Activated CD8-positive, alpha-beta memory T cell treated with anti-CD3 and anti-CD28 coated beads, Interleukin-2, amount 50 U/mL, for 4 hours (primary cell): ENCODE results near the gene PTPN9.
A peak's percentile ranks its signal among the peaks of the same experiment; 100 is the strongest.
"Not testable (repeated sequence)": the region's sequence is repeated elsewhere in the genome, so short reads cannot be mapped to it uniquely, and the experiment has no call there.

ENCODE experiments used
- DNase-seq: peaks from one replicate; pipeline ENCODE4 v3.0.0-alpha.2; 2020

PTPN9 gene

DNA sequence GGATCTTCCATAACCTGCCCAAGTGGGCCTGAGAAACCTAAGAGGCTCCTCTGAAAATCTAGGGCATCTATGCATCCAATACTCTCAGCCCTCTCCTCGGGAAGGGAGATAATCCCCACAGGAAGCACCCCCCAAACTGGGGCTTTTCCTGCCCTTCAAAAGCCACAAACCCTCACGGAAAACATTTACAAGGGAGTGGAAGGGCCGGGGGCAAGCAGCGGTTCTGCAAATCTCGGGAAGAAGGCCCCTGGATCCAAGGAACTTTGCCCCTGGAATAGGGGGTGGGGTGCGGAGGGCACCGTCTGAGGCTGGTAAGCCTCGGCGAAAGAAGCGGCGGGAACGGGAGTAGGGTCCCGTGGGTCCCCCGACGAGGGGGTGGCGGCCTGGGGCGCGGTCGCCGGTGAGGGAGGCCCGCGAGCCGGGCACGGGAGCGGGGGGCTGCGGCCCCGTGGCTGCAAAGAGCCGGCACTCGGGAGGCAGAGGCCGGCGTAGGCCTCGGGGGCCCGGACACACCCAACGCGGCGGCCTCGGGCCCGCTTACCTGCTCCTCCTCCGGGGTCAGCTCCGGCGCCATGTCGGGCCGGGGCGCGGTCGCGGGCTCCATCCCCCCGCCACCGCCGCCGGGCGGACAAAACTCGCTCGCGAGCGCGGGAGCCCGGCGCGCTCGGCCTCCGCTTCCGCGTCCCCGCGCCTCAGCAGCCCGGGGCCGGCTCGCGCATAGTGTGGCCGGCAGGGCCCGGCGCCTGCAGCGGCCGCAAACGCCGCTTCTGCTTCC is 755 bp downstream of the PTPN9 start:
- DNase-seq = peak; percentile 28

DNA sequence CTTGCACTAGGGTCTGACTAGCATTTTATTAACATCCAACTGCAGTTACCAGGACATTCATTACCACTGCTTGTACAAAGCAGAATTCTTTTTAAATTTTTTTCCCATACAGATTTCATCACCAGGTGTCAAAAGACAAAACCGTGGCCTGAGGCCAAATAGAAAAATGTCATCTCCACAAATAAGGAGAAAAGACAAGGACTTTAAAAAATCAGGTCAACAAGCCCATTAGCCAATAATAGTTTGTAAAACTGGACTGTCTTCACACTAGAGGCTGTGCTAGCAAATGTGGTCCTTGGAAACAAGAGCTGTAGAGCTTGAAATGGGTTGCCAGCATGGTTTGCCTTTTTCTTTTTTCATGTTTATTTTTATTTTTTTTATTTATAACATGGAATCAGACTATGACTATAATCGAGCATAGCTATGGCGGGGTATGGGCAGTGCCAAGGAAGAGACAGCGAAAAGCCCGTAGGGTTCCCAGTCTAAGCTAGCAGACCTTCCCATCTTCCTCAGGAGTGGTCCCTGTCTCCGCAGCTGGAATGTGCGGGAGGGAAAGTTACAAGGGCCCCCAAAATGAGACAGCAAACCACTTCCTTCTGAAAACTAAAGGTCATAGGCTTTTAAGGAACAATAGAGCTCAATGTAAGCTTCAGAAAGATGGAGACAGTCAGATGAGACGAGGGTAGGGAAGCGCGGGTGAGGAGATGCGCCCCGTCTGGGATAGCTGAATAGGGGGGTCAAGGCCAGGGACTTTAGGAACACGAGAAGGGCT is 1.5 kb downstream of the PTPN9 start:
- DNase-seq = no peak

DNA sequence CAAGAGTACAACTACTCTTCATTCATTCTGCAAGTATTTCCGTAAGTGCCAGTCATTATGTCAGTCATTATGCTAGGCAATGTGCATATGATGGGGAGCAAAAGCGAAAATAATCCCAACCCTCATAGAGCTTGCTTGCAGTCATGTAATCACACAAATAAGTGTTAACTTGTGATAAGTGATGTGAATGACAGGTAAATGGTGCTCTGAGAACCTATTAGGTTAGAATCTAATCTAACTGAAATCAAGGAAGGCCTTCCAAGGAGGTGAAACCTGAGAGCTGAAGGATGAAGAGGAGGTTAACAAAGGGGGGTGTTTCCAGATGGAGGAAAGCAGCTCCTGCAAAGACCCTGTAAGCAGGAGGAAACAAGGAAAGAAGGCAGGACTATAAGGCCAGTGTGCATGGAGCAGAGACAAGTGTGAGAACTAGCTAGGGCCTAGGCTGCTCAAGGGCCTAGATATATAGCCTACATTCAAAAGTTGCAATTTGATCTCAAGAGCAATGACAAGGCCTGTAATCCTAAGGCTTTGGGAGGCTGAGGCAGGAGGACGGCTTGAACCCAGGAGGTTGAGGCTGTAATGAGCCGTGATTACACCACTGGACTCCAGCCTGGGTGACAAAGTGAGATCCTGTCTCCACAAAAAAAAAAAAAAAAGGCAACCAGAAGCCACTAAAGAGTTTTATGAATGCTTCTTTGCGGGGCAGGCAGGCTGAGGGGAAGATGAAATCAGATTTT is 5.3 kb downstream of the PTPN9 start:
- no peak for DNase-seq

DNA sequence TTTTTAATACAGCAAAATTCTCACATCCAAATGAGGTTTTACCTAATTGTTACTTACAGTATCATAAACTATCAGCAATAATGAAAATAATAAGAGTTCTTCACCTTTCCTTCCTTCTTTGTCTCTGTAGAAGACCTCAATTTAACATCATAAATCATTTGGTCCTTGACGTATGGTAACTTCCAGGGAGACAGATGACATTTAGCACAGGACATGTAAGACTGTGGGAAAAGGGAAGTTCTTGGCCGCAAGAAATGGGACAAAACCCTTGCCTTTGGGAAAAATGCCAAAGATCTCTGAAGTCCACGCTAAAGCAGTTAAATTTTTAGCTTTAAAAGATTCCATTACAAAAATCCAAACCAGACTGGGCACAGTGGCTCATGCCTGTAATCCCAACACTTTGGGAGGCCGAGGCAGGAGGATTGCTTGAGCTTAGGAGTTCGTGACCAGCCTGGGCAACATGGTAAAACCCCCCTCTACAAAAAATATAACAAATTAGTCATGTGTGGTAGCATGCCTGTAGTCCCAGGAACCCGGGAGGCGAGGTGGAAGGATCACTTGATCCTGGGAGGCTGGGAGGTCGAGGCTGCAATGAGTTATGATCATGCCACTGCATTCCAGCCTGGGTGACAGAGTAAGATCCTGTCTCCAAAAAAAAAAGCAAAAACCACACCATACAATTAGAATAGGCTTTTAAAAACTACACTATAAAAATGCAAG is 8.8 kb downstream of the PTPN9 start:
- no peak for DNase-seq

DNA sequence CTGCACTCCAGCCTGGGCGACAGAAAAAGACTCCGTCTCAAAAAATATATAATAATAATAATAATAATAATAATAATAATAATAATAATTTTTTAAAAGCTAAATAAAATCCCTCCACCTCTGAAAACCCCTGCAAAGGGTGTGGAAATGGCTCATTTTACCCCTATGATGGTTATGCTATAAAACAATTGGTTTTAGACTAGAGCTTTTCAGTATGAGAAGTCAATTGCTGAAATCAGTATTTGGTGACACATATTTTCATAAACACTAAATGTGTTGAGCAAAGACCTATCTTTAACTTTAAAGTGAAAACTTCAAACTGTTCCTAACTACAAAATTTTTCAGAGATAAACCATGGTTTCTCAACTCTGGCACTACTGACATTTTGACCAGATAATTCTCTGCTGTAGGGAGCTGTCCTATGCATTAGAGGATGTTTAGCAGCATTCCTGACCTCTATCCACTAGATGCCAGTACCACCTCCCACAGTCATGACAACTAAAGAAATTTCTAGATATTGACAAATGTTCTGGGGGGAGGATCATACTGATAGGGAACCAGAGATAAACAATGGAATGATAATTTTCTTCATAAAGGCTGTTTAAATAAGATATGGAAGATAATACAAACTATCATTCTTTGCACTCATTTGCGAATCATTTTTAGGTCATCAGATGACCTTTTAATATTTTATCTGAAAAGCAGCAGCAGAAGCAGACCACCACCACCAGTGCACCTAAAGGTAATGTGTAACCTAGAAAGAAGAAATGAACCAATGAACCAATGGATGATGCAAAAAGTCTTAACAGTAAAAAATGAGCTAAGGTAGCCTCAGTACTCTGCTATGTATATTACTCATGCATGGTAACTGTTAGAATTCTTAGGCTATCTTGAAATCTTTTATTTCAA is 13.8 kb downstream of the PTPN9 start:
- DNase-seq = no peak

DNA sequence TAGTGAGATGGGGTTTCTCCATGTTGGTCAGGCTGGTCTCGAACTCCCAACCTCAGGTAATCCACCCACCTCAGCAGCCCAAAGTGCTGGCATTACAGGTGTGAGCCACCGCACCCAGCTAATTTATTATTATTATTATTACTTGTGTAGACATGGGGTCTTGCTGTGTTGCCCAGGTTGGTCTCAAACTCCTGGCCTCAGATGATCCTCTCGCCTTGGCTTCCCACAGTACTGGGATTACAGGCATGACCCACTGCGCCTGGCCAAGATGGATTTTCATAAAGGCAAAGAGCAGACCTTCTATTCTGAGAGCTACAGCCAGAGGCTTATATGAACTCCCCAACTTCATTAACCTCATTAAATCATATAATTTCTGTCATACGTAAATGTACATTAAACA is 17.2 kb downstream of the PTPN9 start:
- no peak for DNase-seq

DNA sequence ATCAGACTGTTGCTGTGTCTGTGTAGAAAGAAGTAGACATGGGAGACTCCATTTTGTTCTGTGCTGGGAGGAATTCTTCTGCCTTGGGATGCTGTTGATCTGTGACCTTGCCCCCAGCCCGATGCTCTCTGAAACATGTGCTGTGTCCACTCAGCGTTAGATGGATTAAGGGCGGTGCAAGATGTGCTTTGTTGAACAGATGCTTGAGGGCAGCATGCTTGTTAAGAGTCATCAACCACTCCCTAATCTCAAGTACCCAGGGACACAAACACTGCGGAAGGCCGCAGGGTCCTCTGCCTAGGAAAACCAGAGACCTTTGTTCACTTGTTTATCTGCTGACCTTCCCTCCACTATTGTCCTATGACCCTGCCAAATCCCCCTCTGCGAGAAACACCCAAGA is 19.8 kb downstream of the PTPN9 start:
- DNase-seq = not testable (repeated sequence)

DNA sequence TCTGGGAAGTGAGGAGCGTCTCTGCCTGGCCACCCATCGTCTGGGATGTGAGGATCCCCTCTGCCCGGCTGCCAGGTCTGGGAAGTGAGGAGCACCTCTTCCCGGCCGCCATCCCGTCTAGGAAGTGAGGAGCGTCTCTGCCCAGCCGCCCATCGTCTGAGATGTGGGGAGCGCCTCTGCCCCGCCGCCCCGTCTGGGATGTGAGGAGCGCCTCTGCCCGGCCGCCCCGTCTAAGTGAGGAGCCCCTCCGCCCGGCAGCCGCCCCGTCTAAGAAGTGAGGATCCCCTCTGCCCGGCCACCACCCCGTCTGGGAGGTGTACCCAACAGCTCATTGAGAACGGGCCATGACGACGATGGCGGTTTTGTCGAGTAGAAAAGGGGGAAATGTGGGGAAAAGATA is 20.2 kb downstream of the PTPN9 start:
- not testable (repeated sequence) for DNase-seq

DNA sequence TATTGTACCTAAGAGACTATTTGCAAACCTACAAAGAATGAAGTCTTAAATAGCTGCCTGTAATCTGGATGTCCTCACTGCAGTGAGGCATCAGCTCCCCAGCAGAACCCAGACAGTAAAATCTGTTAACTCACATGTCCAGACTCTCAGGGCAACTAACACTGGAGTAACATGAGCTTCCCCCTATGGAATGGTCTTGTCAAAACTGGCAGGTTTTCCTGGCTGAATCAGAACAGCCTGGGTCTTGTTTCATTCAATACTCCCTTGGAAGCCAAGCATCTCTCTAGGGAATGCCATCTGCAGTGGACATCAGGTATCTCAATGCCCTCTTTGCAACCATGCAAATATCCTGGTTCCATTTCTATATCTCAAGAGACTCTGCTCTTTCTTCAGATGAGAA is 24.4 kb downstream of the PTPN9 start:
- DNase-seq = no peak

DNA sequence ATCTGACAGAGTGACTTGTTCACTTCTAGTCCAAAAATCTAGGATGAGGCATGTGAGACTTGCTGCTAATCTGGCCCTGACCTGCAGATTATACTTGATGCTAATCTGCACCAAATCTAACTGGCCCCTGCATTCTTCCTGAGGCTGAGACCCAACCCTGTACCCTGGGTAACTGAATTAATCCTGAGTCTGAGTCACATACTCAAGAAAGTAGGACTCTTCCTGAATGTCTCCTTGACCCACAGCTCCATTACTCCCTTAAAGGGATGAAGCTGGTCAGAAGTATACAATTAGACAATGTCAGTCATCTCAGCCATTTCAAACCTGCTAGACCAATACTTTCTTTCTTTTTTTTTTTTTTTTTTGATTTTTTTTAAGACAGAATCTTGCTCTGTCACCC is 25.5 kb downstream of the PTPN9 start:
- no peak for DNase-seq

DNA sequence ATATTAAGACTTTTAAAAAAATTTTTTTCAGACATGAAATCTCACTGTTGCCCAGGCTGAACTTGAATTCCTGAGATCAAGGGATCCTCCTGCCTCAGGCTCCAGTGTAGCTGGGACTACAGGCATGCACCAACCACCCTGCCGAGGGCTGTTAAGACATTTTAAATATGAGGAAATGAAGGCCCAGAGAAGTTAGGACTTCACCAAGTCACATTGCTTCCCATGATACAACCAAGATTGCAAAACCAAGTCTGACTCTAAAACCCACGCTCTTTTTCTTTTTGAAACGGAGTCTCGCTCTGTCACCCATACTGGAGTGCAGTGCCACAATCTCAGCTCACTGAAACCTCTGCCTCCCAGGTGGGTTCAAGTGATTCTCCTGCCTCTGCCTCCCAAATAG is 28.0 kb downstream of the PTPN9 start:
- DNase-seq = no peak

DNA sequence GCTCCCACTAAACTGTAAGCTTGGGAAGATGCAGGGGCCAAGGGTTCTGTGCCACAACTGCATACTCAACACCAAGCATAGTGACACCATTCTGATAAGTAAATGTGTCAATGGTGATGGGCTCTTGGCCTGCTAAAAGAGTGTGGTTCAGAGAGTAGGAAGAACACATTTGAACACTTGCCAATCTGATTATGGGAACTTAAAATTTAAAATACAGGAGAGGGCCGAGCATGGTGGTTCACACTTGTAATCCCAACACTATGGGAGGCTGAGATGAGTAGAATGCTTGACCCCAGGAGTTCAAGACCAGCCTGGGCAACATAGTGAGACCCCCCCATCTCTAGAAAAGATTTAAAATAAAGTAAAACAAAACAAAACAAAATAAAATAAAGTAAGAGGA is 34.1 kb downstream of the PTPN9 start:
- no peak for DNase-seq

DNA sequence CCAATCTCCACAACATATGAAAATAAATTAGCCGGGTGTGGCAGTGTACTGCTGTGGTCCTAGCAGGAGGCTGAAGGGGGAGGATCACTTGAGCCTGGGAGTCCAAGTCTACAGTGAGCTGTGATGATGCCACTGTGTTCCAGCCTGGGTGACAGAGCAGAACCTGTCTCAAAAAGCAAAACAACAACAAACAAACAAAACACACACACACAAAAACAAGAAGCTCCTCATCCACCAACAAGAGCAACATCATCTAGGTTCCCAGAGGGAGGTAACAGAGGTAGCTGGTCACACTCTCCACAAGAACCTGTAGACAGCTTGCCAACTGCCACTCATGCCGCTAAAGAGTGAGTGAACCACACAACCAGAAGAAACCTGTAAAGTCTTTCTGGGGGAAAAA is 34.8 kb downstream of the PTPN9 start:
- DNase-seq = no peak

DNA sequence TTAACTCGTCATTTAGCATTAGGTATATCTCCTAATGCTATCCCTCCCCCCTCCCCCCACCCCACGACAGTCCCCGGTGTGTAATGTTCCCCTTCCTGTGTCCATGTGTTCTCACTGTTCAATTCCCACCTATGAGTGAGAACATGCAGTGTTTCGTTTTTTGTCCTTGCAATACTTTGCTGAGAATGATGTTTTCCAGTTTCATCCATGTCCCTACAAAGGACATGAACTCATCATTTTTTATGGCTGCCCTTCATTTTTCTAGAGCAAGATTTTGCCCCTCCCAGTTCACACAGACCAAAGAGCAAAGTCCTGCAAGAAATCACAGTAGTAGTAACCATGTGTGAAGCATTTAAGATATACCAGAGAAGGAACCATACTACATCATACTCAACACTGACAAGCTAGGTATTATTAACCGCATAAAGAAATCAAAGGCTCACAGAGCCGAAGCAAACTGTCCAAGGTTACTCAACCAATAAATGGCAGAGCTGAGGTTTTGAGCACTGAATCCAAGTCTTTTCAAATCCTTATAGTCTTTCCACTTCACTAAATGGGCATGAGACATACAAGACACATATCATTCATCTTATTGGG is 36.1 kb downstream of the PTPN9 start:
- DNase-seq = not testable (repeated sequence)

DNA sequence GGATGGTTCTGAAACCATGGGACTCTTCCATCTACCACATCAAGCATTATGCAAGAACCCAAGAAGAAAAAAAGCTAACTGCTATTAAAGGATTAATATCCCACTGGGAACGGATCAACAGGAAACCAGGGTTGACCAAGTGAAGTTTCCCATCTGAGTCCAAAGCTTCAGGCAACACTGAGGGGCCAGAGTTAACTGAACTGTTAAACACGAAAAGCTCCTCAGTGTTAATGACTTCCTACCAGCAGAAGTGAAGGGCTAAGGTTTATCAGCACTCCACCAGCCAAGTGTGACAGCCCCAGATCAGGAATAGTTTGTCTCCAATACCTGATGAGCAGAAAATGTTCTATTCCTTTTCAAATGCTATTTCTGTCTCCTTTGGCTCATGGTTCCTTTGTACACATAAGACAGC is 36.7 kb downstream of the PTPN9 start:
- DNase-seq = no peak

DNA sequence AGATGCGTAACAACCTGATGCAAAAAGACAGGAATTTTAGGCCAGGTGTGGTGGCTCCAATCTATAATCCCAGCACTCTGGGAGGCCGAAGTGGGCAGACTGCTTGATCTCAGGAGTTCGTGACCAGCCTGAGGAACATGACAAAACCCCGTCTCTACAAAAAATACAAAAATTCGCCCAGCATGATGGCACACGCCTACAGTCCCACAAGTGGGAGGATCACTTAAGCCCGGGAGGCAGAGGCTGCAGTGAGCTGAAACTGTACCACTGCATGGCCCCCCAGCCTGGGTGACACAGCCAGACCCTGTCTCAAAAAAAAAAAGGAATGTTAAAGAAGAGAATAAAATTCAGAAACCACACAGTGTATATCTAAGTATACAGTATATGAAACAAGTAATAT is 40.7 kb downstream of the PTPN9 start:
- DNase-seq = no peak

DNA sequence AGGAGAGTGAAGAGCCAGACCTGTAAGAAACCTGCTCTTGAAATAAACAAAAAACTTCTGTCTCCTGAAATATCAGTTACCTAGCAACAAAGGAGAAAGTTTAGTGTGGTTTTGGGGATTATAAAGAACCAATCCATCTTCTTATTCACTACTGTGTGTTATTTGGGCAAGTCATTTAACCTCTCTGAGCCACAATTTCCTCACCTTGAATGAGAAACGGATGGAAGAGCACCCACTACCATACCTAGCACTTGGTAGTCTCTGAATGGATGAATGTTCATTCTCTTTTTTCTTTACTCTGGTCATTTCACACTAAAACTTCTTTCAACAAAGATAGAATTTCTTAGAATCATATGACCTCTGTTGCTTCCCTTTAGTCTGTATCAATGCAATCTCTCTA is 45.2 kb downstream of the PTPN9 start:
- DNase-seq = no peak

DNA sequence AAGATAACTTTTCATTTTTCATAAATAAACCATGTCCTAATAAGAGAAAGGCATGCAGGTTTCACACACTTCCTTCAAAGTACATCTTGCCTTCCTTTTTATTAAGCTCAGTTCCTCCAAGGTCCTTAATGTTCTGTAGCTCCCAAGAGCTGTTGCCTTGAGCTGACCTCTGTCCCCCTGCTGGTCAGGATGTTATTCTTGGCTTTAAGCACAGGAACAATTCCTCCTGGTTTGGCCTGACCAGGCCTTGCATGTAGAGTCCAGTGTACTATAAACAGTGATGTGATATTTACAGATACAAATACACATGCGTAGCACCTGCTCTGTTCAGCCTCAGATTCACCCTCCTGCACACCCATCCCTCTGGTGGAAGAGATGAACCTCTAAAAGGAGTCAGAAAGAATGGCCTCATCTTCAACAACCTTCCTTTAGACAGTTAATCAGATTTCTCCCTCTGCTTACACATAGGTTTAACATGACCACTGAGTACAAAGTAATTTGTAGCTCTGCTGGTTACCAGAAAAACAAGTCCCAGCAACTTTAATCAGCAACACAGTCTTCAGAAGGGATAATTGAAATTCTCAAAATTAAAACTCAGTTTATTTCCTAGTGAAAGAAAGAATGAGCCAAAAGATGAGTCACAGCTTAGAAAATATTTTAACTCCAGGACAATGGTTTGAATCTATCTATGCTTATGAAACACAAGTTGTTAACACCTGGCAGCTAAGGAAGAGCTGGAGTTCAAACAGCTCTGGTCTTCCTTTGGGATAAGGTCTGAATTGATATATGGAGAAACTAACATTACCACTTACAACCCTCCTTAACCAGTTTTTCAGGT is 46.5 kb downstream of the PTPN9 start:
- no peak for DNase-seq

DNA sequence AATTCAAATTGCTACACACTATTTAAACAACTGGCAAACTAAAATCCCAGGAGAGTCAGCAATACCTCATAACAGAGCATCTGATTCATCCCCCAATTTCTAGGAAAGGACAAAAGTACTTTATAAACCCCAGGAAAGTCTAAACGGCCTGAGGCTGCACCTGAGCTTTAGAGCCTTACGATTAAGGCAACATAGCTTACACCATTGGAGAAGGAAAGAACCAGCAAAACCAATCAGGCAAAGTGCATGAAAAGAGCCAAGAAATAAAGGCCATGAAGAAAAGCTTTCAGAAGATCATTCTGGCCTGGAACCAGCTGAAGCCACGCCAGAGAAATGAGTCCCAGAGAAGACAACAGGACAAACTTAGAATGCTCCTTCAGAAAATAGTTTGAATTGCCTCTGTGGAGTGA is 48.1 kb downstream of the PTPN9 start:
- no peak for DNase-seq

DNA sequence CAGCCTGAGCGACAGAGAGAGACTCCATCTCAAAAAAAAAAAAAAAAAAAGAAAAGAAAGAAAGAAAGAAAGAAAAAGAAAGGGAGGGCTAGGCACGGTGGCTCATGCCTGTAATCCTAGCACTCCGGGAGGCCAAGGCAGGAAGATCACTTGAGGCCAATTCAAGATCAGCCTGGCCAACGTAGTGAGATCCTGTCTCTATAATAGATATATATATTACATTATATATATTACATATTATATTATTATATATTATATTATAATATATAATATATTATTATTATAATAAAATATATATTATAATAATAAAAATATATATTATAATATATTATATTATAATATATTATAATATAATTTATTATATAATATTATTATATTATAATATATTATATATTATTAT is 48.9 kb downstream of the PTPN9 start:
- DNase-seq = no peak

DNA sequence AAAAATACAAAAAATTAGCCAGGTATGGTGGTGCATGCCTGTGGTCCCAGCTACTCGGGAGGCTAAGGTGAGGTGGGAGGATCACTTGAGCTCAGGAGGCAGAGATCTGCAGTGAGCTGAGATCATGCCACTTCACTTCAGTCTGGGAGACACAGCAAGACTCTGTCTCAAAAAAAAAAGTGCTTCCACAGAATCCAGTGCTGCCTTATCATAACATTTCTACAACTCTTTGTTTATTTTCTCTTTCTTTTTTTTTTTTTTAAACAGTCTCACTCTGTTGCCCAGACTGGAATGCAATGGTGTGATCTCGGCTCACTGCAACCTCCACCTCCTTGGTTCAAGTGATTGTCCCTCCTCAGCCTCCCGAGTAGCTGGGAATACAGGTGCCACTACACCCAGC is 53.4 kb downstream of the PTPN9 start:
- not testable (repeated sequence) for DNase-seq
